Keratinocyte (primary cell): ENCODE data around the gene MGME1. TPM values are rescaled to one million over a fixed set of nuclear protein-coding genes. Genes with fewer than 3 reads are reported as not detected.

ENCODE experiments used
- DNase-seq: peaks from one replicate; pipeline ENCODE4 v3.0.0-alpha.2; 2011; ENCODE audit warnings: low read depth, missing footprints, low spot score
- FAIRE-seq: peaks from 2 replicates; lab custom pipeline; 2011; peaks lifted over from hg19 to GRCh38; lab: Jason Lieb, UNC
- H2AFZ ChIP-seq: 2 replicates; pipeline ENCODE4 v1.6.0; 2012; ENCODE audit warnings: low read length, control low read depth, inconsistent platforms; ENCODE audit not compliant: control insufficient read depth
- H3K27ac ChIP-seq: 2 replicates; pipeline ENCODE4 v1.5.1; 2011; ENCODE audit warnings: low read length; ENCODE audit not compliant: control insufficient read depth, insufficient read depth
- H3K27me3 ChIP-seq: 3 replicates; pipeline ENCODE4 v1.6.0; 2011; ENCODE audit warnings: low read length; ENCODE audit not compliant: control insufficient read depth, insufficient read depth; ENCODE audit errors: extremely low read depth
- H3K36me3 ChIP-seq, 2 experiments: 2 replicates in 1 of 2; 3 replicates in 1 of 2; pipeline ENCODE4 v1.5.1; 2011; ENCODE audit warnings: low read length in 2 of 2, mild to moderate bottlenecking in 1 of 2; ENCODE audit not compliant: control insufficient read depth in 2 of 2, insufficient read depth in 2 of 2; ENCODE audit errors: extremely low read depth in 1 of 2
- H3K4me1 ChIP-seq: 3 replicates; pipeline ENCODE4 v1.5.1; 2011; ENCODE audit warnings: low read length; ENCODE audit not compliant: control insufficient read depth, insufficient read depth; ENCODE audit errors: extremely low read depth
- H3K4me2 ChIP-seq: 3 replicates; pipeline ENCODE4 v1.6.0; 2011; ENCODE audit warnings: low read depth, low read length; ENCODE audit not compliant: control insufficient read depth, insufficient read depth; ENCODE audit errors: extremely low read depth
- H3K4me3 ChIP-seq, 3 experiments: fragments of 200-600 bp in 1 of 3; sonication (generic) in 1 of 3; 2 replicates in 2 of 3; 3 replicates in 1 of 3; pipeline ENCODE4 v1.5.1; 2011 to 2016; ENCODE audit warnings: low read length in 3 of 3, mild to moderate bottlenecking in 3 of 3, control low read depth in 2 of 3, inconsistent platforms in 1 of 3, low read depth in 1 of 3, mixed read lengths in 1 of 3, mixed run types in 1 of 3, moderate library complexity in 1 of 3; ENCODE audit not compliant: control insufficient read depth in 2 of 3, insufficient read depth in 2 of 3; ENCODE audit errors: extremely low read depth in 1 of 3
- H3K79me2 ChIP-seq: 2 replicates; pipeline ENCODE4 v1.6.0; 2012; ENCODE audit warnings: low read length; ENCODE audit not compliant: control insufficient read depth, insufficient read depth
- H3K9ac ChIP-seq: 3 replicates; pipeline ENCODE4 v1.6.0; 2011; ENCODE audit warnings: low read length; ENCODE audit not compliant: control insufficient read depth, insufficient read depth; ENCODE audit errors: extremely low read depth
- H3K9me1 ChIP-seq: 3 replicates; pipeline ENCODE4 v1.6.0; 2011; ENCODE audit warnings: low read length; ENCODE audit not compliant: control insufficient read depth, insufficient read depth; ENCODE audit errors: extremely low read depth
- H3K9me3 ChIP-seq: 2 replicates; pipeline ENCODE4 v1.5.1; 2012; ENCODE audit warnings: low read depth, low read length; ENCODE audit not compliant: control insufficient read depth
- H4K20me1 ChIP-seq: 3 replicates; pipeline ENCODE4 v1.6.0; 2011; ENCODE audit warnings: low read length; ENCODE audit not compliant: control insufficient read depth, insufficient read depth; ENCODE audit errors: extremely low read depth
- CTCF ChIP-seq, 3 experiments: IDR thresholded peaks in 1 of 3; conservative IDR thresholded peaks in 1 of 3; optimal IDR thresholded peaks in 1 of 3; 2 replicates in 2 of 3; 3 replicates in 1 of 3; pipeline versions ENCODE3 to v1.5.1; 2011; ENCODE audit warnings: low read length in 3 of 3, mild to moderate bottlenecking in 3 of 3, moderate library complexity in 2 of 3, control low read depth in 1 of 3, inconsistent platforms in 1 of 3; ENCODE audit not compliant: insufficient read depth in 2 of 3; ENCODE audit errors: extremely low read depth in 1 of 3
- EZH2 ChIP-seq: IDR thresholded peaks from one replicate; pipeline ENCODE4 v1.6.1; 2012; ENCODE audit warnings: inconsistent platforms, mild to moderate bottlenecking, low read length, moderate library complexity
- dilution Hi-C: fragments of 300-500 bp; cut with MboI; formaldehyde crosslinking; loops from one replicate; pipeline ENCODE4 v1.7.0; 2020; ENCODE audit warnings: low sequenced_read_pairs; ENCODE audit not compliant: extremely low pct_ligation_motif_present
- polyA plus RNA-seq, 5 experiments: library from polyadenylated mRNA; depleted of rRNA in 3 of 5; stranded (reverse) in 3 of 5; stranded (forward) in 1 of 5; unstranded in 1 of 5; fragments of >200 nt; gene quantifications; 1 replicate in 1 of 5; 2 replicates in 3 of 5; 3 replicates in 1 of 5; pipeline versions ENCODE4 v1.2.1 to v1.2.3, GENCODE V29; 2011 to 2012; ENCODE audit warnings: missing spikeins in 2 of 5, low read depth in 1 of 5, low replicate concordance in 1 of 5

The MGME1 gene
- polyA plus RNA-seq, 1 donor (not counting 4 experiments of a cell fraction or from before 2014, with no cell fraction given), result 31.6 TPM

GRCh38 chr20:17935186-17935585, 33.6 kb upstream of the MGME1 start:
- no peak overlapping the region for H3K4me3 ChIP-seq
- no peak for FAIRE-seq
- H3K9ac ChIP-seq, result no peak overlapping the region
- no peaks in the 10 kb centered on the region for H3K36me3 ChIP-seq
- no peak overlapping the region for H3K27ac ChIP-seq
- no peaks in the 10 kb centered on the region for H3K9me1 ChIP-seq
- no peak overlapping the region for H3K4me2 ChIP-seq
- no peaks in the 10 kb centered on the region for H3K27me3 ChIP-seq
- no peaks in the 10 kb centered on the region for H3K4me1 ChIP-seq
- H2AFZ ChIP-seq, result no peak overlapping the region
- H3K79me2 ChIP-seq, result no peaks in the 10 kb centered on the region
- no peaks in the 10 kb centered on the region for H3K9me3 ChIP-seq
- TF ChIP-seq CTCF (optimal IDR thresholded peaks at IDR 0.05 in 1 of 3, IDR thresholded peaks at IDR 0.05 in 1 of 3, conservative IDR thresholded peaks at IDR 0.05 in 1 of 3; ENCODE audit: extremely low read depth in 1 of 3, insufficient read depth in 2 of 3, low read length in 3 of 3) (no peak), EZH2 (no peak)
- DNase-seq, result no peak
- H4K20me1 ChIP-seq, result no peaks in the 10 kb centered on the region
- dilution Hi-C loops, result no loop called here

- Histone ChIP-seq H3K36me3 (no peaks in the 10 kb centered on the region), H3K9me1 (no peaks in the 10 kb centered on the region), H3K4me2 (no peak overlapping the region), H2AFZ (no peak overlapping the region), H3K27ac (no peak overlapping the region), H3K79me2 (no peaks in the 10 kb centered on the region), H4K20me1 (peaks cover 4% of the 10 kb centered on the region), H3K4me3 (no peak overlapping the region), H3K9me3 (no peaks in the 10 kb centered on the region), H3K4me1 (no peaks in the 10 kb centered on the region), H3K27me3 (no peaks in the 10 kb centered on the region), H3K9ac (no peak overlapping the region)
- dilution Hi-C loops, result no loop called here
- DNase-seq (no peak), FAIRE-seq (no peak)
- TF ChIP-seq EZH2 (no peak), CTCF (optimal IDR thresholded peaks at IDR 0.05 in 1 of 3, IDR thresholded peaks at IDR 0.05 in 1 of 3, conservative IDR thresholded peaks at IDR 0.05 in 1 of 3; ENCODE audit: extremely low read depth in 1 of 3, insufficient read depth in 2 of 3, low read length in 3 of 3) (no peak)
Observed at GRCh38 chr20:17935761-17936160, 33.1 kb upstream of the MGME1 start.
